ENCODE measurements around the gene STEEP1. TPM values are rescaled to one million over a fixed set of nuclear protein-coding genes. Genes with fewer than 3 reads are reported as not detected.
"Not testable (repeated sequence)": the region's sequence is repeated elsewhere in the genome, so short reads cannot be mapped to it uniquely, and the experiment has no call there.

STEEP1 gene
- total RNA-seq, 1 donor from 2014 or later = 18.3 TPM

- no peak for DNase-seq (ENCODE audit: low read depth)
These were observed 27.7 kb downstream of the STEEP1 start for GRCh38 chrX:119537487-119537886.

- no peak for DNase-seq (ENCODE audit: low read depth)
These were observed 35.6 kb downstream of the STEEP1 start for GRCh38 chrX:119529345-119530276.

- no peak for DNase-seq (ENCODE audit: low read depth)
These were observed 41.5 kb downstream of the STEEP1 start for GRCh38 chrX:119523664-119524184.

- DNase-seq (ENCODE audit: low read depth) = no peak
These were observed 44.0 kb downstream of the STEEP1 start for GRCh38 chrX:119521246-119521645.

- DNase-seq (ENCODE audit: low read depth) = peak; percentile 69
These were observed 46.8 kb downstream of the STEEP1 start for GRCh38 chrX:119518371-119518770.

- DNase-seq (ENCODE audit: low read depth) = peak; percentile 53
These were observed 49.0 kb downstream of the STEEP1 start for GRCh38 chrX:119516157-119516702.

- peak; percentile 78 for DNase-seq (ENCODE audit: low read depth)
These were observed 52.9 kb downstream of the STEEP1 start for GRCh38 chrX:119512146-119512800.

- no peak for DNase-seq (ENCODE audit: low read depth)
These were observed 58.0 kb downstream of the STEEP1 start for GRCh38 chrX:119507206-119507605.

- no peak for DNase-seq (ENCODE audit: low read depth)
These were observed 59.3 kb downstream of the STEEP1 start for GRCh38 chrX:119505945-119506344.

- not testable (repeated sequence) for DNase-seq (ENCODE audit: low read depth)
These were observed 60.1 kb downstream of the STEEP1 start for GRCh38 chrX:119505145-119505544.

- DNase-seq (ENCODE audit: low read depth) = peak; percentile 64
These were observed 61.7 kb downstream of the STEEP1 start for GRCh38 chrX:119503484-119503861.

- no peak for DNase-seq (ENCODE audit: low read depth)
These were observed 62.3 kb downstream of the STEEP1 start for GRCh38 chrX:119502727-119503483.

GRCh38 chrX:119501511-119502148, 63.6 kb downstream of the STEEP1 start:
- DNase-seq (ENCODE audit: low read depth) = no peak

- DNase-seq (ENCODE audit: low read depth) = no peak
These were observed 65.0 kb downstream of the STEEP1 start for GRCh38 chrX:119500061-119500800.

- no peak for DNase-seq (ENCODE audit: low read depth)
These were observed 68.0 kb downstream of the STEEP1 start for GRCh38 chrX:119497185-119497584.

- no peak for DNase-seq (ENCODE audit: low read depth)
These were observed 69.2 kb downstream of the STEEP1 start for GRCh38 chrX:119495734-119496726.

GRCh38 chrX:119493851-119494495, 71.2 kb downstream of the STEEP1 start:
- not testable (repeated sequence) for DNase-seq (ENCODE audit: low read depth)

GRCh38 chrX:119492463-119492862, 72.7 kb downstream of the STEEP1 start:
- DNase-seq (ENCODE audit: low read depth) = no peak
